Neutrophil (primary cell): ENCODE data around the gene CAPN10.

Experiments
- H3K27ac ChIP-seq: fragments of 200-600 bp; sonication (generic); 2 replicates; pipeline ENCODE4 v1.5.1; 2016; ENCODE audit warnings: mild to moderate bottlenecking, moderate library complexity
- H3K27me3 ChIP-seq: fragments of 200-600 bp; sonication (generic); 2 replicates; pipeline ENCODE4 v1.6.0; 2016; ENCODE audit warnings: mild to moderate bottlenecking
- H3K36me3 ChIP-seq: fragments of 200-600 bp; sonication (generic); 2 replicates; pipeline ENCODE4 v1.5.1; 2017
- H3K4me1 ChIP-seq, 2 experiments: fragments of 200-600 bp in 1 of 2; sonication (generic) in 1 of 2; 1 replicate in 1 of 2; 2 replicates in 1 of 2; pipeline versions ENCODE4 v1.5.1 to v1.6.1; 2013 to 2016; ENCODE audit warnings: low read depth in 1 of 2, low read length in 1 of 2, mild to moderate bottlenecking in 1 of 2, moderate library complexity in 1 of 2; ENCODE audit not compliant: control insufficient read depth in 1 of 2, insufficient read depth in 1 of 2
- H3K4me3 ChIP-seq, 2 experiments: fragments of 200-600 bp in 1 of 2; sonication (generic) in 1 of 2; 1 replicate in 1 of 2; 2 replicates in 1 of 2; pipeline ENCODE4 v1.5.1; 2013 to 2016; ENCODE audit warnings: low read depth in 1 of 2, low read length in 1 of 2, mild to moderate bottlenecking in 1 of 2, moderate library complexity in 1 of 2
- H3K9me3 ChIP-seq: fragments of 200-600 bp; sonication (generic); 2 replicates; pipeline ENCODE4 v1.5.1; 2016
- CTCF ChIP-seq: fragments of 200-600 bp; sonication (generic); IDR thresholded peaks from 2 replicates; pipeline ENCODE4 v1.5.1; 2016; ENCODE audit warnings: antibody characterized with exemption

CAPN10 gene

GRCh38 chr2:240605867-240606743, 19.6 kb downstream of the CAPN10 start:
- no peaks in the 10 kb centered on the region for H3K4me1 ChIP-seq
- H3K9me3 ChIP-seq = no peaks in the 10 kb centered on the region
- no peak overlapping the region for H3K27ac ChIP-seq
- H3K4me3 ChIP-seq = no peak overlapping the region
- no peak for TF ChIP-seq CTCF
- H3K27me3 ChIP-seq = no peaks in the 10 kb centered on the region
- peaks cover 7% of the 10 kb centered on the region for H3K36me3 ChIP-seq

GRCh38 chr2:240611601-240612210, 25.2 kb downstream of the CAPN10 start:
- Histone ChIP-seq H3K27ac (peak overlapping the region; percentile 55), H3K36me3 (no peaks in the 10 kb centered on the region), H3K4me1 (peaks cover 17 to 19% of the 10 kb centered on the region in 2 experiments), H3K4me3 (no peak overlapping the region), H3K27me3 (no peaks in the 10 kb centered on the region), H3K9me3 (no peaks in the 10 kb centered on the region)
- no peak for TF ChIP-seq CTCF

- H3K4me3 ChIP-seq = no peak overlapping the region
- H3K27me3 ChIP-seq = no peaks in the 10 kb centered on the region
- H3K4me1 ChIP-seq = peaks cover 17 to 19% of the 10 kb centered on the region in 2 experiments
- H3K9me3 ChIP-seq = no peaks in the 10 kb centered on the region
- no peak for TF ChIP-seq CTCF
- H3K36me3 ChIP-seq = no peaks in the 10 kb centered on the region
- H3K27ac ChIP-seq = no peak overlapping the region
These were observed 27.2 kb downstream of the CAPN10 start for GRCh38 chr2:240613781-240614180.

GRCh38 chr2:240614391-240614790, 27.9 kb downstream of the CAPN10 start:
- H3K36me3 ChIP-seq = no peaks in the 10 kb centered on the region
- no peak for TF ChIP-seq CTCF

GRCh38 chr2:240615396-240615795, 28.9 kb downstream of the CAPN10 start:
- no peaks in the 10 kb centered on the region for H3K9me3 ChIP-seq
- H3K4me3 ChIP-seq = no peak overlapping the region
- H3K4me1 ChIP-seq = peaks cover 17 to 19% of the 10 kb centered on the region in 2 experiments
- no peak overlapping the region for H3K27ac ChIP-seq
- TF ChIP-seq CTCF = no peak
- no peaks in the 10 kb centered on the region for H3K27me3 ChIP-seq
- no peaks in the 10 kb centered on the region for H3K36me3 ChIP-seq

More at GRCh38 chr2:240614391-240614790, 27.9 kb downstream of the CAPN10 start:
- no peaks in the 10 kb centered on the region for H3K27me3 ChIP-seq
- no peak overlapping the region for H3K27ac ChIP-seq
- H3K4me3 ChIP-seq = no peak overlapping the region
- H3K9me3 ChIP-seq = no peaks in the 10 kb centered on the region
- H3K4me1 ChIP-seq = peaks cover 17 to 19% of the 10 kb centered on the region in 2 experiments
